SK-N-SH (cell line): Measurements from ENCODE around the gene RETREG2. TPM values are rescaled to one million over a fixed set of nuclear protein-coding genes. Genes with fewer than 3 reads are reported as not detected.
"Not testable (repeated sequence)": the region's sequence is repeated elsewhere in the genome, so short reads cannot be mapped to it uniquely, and the experiment has no call there.

Source experiments
- CTCF ChIA-PET: fragments of 300-600, 350-600 bp; formaldehyde crosslinking; extraction: SDS; loops from one replicate; lab custom pipeline; 2021; lab: Yijun Ruan, JAX
- POLR2A ChIA-PET: fragments of 350-600 bp; sonication (Branson Sonifier 250); formaldehyde crosslinking; extraction: SDS; loops from one replicate; lab custom pipeline; 2020; ENCODE audit warnings: antibody characterized with exemption, inconsistent platforms; lab: Yijun Ruan, JAX
- DNase-seq: peaks from one replicate; pipeline ENCODE4 v3.0.0; 2012
- H2AFZ ChIP-seq: fragments of 200-600 bp; sonication (generic); 2 replicates; pipeline ENCODE4 v1.8.1; 2016; ENCODE audit warnings: antibody characterized with exemption, mild to moderate bottlenecking, low read depth
- H3F3A ChIP-seq: fragments of 200-600 bp; sonication (generic); replicated peaks from 2 replicates; pipeline ENCODE3; 2016; ENCODE audit warnings: antibody characterized with exemption, mild to moderate bottlenecking; ENCODE audit not compliant: insufficient read depth
- H3K27ac ChIP-seq, 2 experiments: fragments of 200-500 bp in 1 of 2; fragments of 200-600 bp in 1 of 2; sonication (Bioruptor generic) in 1 of 2; sonication (generic), shearing (Covaris generic) in 1 of 2; 2 replicates each; pipeline versions ENCODE4 v1.5.1 to v1.6.1; 2014 to 2016; ENCODE audit warnings: low read depth in 2 of 2, inconsistent platforms in 1 of 2, low read length in 1 of 2, mild to moderate bottlenecking in 1 of 2, mixed read lengths in 1 of 2
- H3K27me3 ChIP-seq: fragments of 200-600 bp; sonication (generic), shearing (Covaris generic); 2 replicates; pipeline ENCODE4 v1.6.1; 2016; ENCODE audit warnings: mixed run types; ENCODE audit not compliant: insufficient read depth
- H3K36me3 ChIP-seq, 2 experiments: fragments of 200-500 bp in 1 of 2; fragments of 200-600 bp in 1 of 2; sonication (Bioruptor generic) in 1 of 2; sonication (generic) in 1 of 2; replicated peaks in 1 of 2; 2 replicates each; pipeline versions ENCODE3 to v1.5.1; 2014 to 2016; ENCODE audit warnings: low read length in 1 of 2, mild to moderate bottlenecking in 1 of 2; ENCODE audit not compliant: insufficient read depth in 2 of 2, control insufficient read depth in 1 of 2
- H3K4me1 ChIP-seq, 2 experiments: fragments of 200-500 bp in 1 of 2; fragments of 200-600 bp in 1 of 2; sonication (Bioruptor generic) in 1 of 2; sonication (generic), shearing (Covaris generic) in 1 of 2; 2 replicates each; pipeline versions ENCODE4 v1.5.1 to v1.6.1; 2014 to 2016; ENCODE audit warnings: low read depth in 1 of 2, low read length in 1 of 2, mixed run types in 1 of 2; ENCODE audit not compliant: insufficient read depth in 2 of 2, control insufficient read depth in 1 of 2
- H3K4me2 ChIP-seq: fragments of 200-600 bp; sonication (generic), shearing (Covaris generic); 2 replicates; pipeline ENCODE4 v1.6.1; 2017; ENCODE audit warnings: mixed run types
- H3K4me3 ChIP-seq, 2 experiments: fragments of 200-500 bp in 1 of 2; fragments of 200-600 bp in 1 of 2; sonication (Bioruptor generic) in 1 of 2; sonication (generic), shearing (Covaris generic) in 1 of 2; 2 replicates each; pipeline versions ENCODE4 v1.5.1 to v1.8.1; 2014 to 2016; ENCODE audit warnings: low read depth in 2 of 2, inconsistent platforms in 1 of 2, low read length in 1 of 2, mild to moderate bottlenecking in 1 of 2, mixed read lengths in 1 of 2, moderate library complexity in 1 of 2
- H3K79me2 ChIP-seq: fragments of 200-600 bp; sonication (generic); 2 replicates; pipeline ENCODE4 v1.8.1; 2017; ENCODE audit warnings: mild to moderate bottlenecking; ENCODE audit not compliant: insufficient read depth
- H3K9ac ChIP-seq: fragments of 200-600 bp; sonication (generic); 2 replicates; pipeline ENCODE4 v1.6.1; 2017; ENCODE audit warnings: mixed run types
- H3K9me2 ChIP-seq: fragments of 200-600 bp; sonication (generic); 2 replicates; pipeline ENCODE4 v1.6.1; 2017; ENCODE audit warnings: mixed run types
- H3K9me3 ChIP-seq: fragments of 200-600 bp; sonication (generic); 2 replicates; pipeline ENCODE4 v1.6.1; 2017; ENCODE audit warnings: mixed run types, mild to moderate bottlenecking, moderate library complexity
- H4K20me1 ChIP-seq: fragments of 200-600 bp; sonication (generic); 2 replicates; pipeline ENCODE4 v1.6.1; 2017; ENCODE audit warnings: mild to moderate bottlenecking, mixed run types; ENCODE audit not compliant: insufficient read depth
- NFIC ChIP-seq: IDR thresholded peaks from 2 replicates; pipeline ENCODE4 v1.4.0; 2012; ENCODE audit warnings: borderline replicate concordance
- RXRA ChIP-seq: IDR thresholded peaks from 2 replicates; pipeline ENCODE4 v1.4.0; 2012; ENCODE audit warnings: low read depth, mild to moderate bottlenecking, borderline replicate concordance
- YY1 ChIP-seq: IDR thresholded peaks from 2 replicates; pipeline ENCODE4 v1.4.0; 2012; ENCODE audit warnings: low read depth, mild to moderate bottlenecking
- whole genome bisulfite sequencing: methylation state at CpG from one replicate; pipeline ENCODE4 v1.1.6; 2017; ENCODE audit warnings: low lambda C conversion rate; 5-methylcytosine and 5-hydroxymethylcytosine counted together
- polyA plus RNA-seq, 3 experiments: library from polyadenylated mRNA; depleted of rRNA; stranded (reverse); fragments of >200 nt; gene quantifications; 2 replicates each; pipeline ENCODE4 v1.2.3, GENCODE V29; 2012
- TF ChIP-seq, protein P1 (sequence below): IDR thresholded peaks from 2 replicates; pipeline ENCODE4 v1.6.1; 2012; ENCODE audit warnings: mild to moderate bottlenecking, low read depth, low read length, moderate library complexity

The RETREG2 gene
- polyA plus RNA-seq, 1 of the 3 experiments (the other 2 are of a cell fraction): 74.6 TPM

DNA sequence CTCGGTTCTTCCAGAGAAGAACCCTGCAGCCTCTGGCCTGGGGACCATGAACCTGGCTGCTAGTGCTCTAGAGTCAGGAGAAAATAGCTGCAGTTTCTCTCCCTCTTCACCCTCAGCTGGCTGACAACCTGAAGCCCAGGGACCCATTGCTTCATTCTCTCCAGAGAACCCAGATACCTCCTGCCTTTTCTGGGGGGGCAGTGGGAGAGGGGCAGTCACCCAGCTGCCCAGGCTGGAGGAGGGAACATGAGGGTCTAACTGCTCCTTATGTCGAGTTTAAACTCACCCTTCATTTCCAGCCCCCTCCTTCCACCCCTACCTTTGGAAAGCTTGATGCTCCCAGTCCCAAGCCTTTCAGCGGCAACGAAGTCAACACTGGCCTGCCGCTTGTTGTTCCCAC, 20.9 kb downstream of the RETREG2 start (continued):
- TF ChIP-seq, protein P1, sequence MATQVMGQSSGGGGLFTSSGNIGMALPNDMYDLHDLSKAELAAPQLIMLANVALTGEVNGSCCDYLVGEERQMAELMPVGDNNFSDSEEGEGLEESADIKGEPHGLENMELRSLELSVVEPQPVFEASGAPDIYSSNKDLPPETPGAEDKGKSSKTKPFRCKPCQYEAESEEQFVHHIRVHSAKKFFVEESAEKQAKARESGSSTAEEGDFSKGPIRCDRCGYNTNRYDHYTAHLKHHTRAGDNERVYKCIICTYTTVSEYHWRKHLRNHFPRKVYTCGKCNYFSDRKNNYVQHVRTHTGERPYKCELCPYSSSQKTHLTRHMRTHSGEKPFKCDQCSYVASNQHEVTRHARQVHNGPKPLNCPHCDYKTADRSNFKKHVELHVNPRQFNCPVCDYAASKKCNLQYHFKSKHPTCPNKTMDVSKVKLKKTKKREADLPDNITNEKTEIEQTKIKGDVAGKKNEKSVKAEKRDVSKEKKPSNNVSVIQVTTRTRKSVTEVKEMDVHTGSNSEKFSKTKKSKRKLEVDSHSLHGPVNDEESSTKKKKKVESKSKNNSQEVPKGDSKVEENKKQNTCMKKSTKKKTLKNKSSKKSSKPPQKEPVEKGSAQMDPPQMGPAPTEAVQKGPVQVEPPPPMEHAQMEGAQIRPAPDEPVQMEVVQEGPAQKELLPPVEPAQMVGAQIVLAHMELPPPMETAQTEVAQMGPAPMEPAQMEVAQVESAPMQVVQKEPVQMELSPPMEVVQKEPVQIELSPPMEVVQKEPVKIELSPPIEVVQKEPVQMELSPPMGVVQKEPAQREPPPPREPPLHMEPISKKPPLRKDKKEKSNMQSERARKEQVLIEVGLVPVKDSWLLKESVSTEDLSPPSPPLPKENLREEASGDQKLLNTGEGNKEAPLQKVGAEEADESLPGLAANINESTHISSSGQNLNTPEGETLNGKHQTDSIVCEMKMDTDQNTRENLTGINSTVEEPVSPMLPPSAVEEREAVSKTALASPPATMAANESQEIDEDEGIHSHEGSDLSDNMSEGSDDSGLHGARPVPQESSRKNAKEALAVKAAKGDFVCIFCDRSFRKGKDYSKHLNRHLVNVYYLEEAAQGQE: no peak
- no peak for TF ChIP-seq YY1
- TF ChIP-seq NFIC: no peak

DNA sequence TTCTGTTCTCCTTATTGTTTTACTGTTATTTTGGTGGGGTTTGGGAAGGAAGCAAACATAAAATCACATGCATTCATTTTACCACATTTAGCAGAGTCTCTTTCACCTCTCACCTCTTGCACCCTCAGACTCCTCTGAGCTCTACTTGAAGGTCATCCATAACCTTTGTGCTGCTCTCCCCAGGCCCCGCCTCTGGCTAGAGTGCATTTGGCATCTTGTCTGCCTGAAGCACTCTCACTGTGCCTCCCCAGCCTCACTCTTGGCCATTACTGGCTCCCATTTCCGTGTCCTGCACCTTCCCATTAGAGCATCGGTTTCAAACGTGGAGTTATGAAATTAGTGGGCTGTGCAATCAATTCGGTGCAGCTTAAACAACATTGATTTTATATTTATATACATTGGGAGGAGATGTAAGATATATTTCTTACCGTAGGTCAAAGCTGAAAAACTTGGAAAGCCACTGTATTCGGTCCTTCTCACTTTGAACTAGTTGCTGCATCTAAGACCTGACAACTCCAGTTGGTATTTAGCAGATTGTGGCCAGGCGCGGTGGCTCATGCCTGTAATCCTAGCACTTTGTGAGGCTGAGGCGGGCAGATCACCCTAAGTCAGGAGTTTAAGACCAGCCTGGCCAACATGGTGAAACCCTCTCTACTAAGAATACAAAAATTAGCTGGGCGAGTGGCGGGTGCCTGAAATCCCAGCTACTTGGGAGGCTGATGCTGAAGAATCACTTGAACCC, 21.6 kb downstream of the RETREG2 start:
- DNase-seq: no peak
- ChIA-PET POLR2A (no interaction called here), CTCF (interaction anchor here (0.6 to 1.6 kb wide), 5 partner anchors 23 to 316 kb away, joined by 3 to 9 read pairs (median 3); partner anchors contain the start of gene CNPPD1)
- no peak overlapping the region for H3K9ac ChIP-seq
- H3K4me3 ChIP-seq: no peak overlapping the region
- H3K4me1 ChIP-seq: no peaks in the 10 kb centered on the region
- H3K9me3 ChIP-seq: no peaks in the 10 kb centered on the region
- 72% methylated on average over 12 of the region's 12 CpGs for WGBS
- no peak for TF ChIP-seq RXRA
- peaks cover 8% of the 10 kb centered on the region; the same call in 1 of the 2 replicates for H3K27me3 ChIP-seq
- no peaks in the 10 kb centered on the region for H3K36me3 ChIP-seq
- H3K79me2 ChIP-seq: no peaks in the 10 kb centered on the region
- H3F3A ChIP-seq: no peaks in the 10 kb centered on the region
- no peak overlapping the region for H3K27ac ChIP-seq
- H3K4me2 ChIP-seq: no peak overlapping the region
- H4K20me1 ChIP-seq: no peaks in the 10 kb centered on the region
- no peak overlapping the region for H2AFZ ChIP-seq
- H3K9me2 ChIP-seq: no peaks in the 10 kb centered on the region

DNA sequence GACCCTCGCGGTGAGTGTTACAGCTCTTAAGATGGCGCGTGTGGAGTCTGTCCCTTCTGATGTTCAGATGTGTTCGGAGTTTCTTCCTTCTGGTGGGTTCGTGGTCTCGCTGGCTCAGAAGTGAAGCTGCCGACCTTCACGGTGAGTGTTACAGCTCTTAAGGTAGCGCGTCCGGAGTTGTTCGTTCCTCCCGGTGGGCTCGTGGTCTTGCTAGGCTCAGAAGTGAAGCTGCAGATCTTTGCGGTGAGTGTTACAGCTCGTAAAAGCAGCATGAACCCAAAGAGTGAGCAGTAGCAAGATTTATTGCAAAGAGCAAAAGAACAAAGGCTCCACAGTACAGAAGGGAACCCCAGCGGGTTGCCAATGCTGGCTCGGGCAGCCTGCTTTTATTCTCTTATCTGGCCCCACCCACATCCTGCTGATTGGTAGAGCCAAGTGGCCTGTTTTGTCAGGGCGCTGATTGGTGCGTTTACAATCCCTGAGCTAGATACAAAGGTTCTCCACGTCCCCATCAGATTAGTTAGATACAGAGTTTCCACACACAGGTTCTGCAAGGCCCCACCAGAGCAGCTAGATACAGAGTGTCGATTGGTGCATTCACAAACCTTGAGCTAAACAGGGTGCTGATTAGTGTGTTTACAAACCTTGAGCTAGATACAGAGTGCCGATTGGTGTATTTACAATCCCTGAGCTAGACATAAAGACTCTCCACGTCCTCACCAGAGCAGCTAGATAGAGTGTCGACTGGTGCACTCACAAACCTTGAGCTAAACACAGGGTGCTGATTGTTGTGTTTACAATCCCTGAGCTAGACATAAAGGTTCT, 22.6 kb downstream of the RETREG2 start:
- H3K4me1 ChIP-seq, H3K9me3 ChIP-seq, H3K27ac ChIP-seq, H3K4me2 ChIP-seq, H4K20me1 ChIP-seq, H3K9ac ChIP-seq, H3K27me3 ChIP-seq, H2AFZ ChIP-seq, H3K9me2 ChIP-seq, H3K79me2 ChIP-seq, H3F3A ChIP-seq, DNase-seq, H3K36me3 ChIP-seq, H3K4me3 ChIP-seq: not testable (repeated sequence)
- ChIA-PET POLR2A (interaction anchor here (0.8 kb wide), 1 partner anchor 13 kb away, joined by 3 read pairs; no protein-coding TSS in a partner anchor), CTCF (interaction anchor here (1.2 to 2.4 kb wide), 3 partner anchors 13 to 41 kb away, joined by 3 to 10 read pairs (median 9); partner anchors contain the start of gene NHEJ1)
- WGBS: 84% methylated on average over 22 of the region's 26 CpGs

DNA sequence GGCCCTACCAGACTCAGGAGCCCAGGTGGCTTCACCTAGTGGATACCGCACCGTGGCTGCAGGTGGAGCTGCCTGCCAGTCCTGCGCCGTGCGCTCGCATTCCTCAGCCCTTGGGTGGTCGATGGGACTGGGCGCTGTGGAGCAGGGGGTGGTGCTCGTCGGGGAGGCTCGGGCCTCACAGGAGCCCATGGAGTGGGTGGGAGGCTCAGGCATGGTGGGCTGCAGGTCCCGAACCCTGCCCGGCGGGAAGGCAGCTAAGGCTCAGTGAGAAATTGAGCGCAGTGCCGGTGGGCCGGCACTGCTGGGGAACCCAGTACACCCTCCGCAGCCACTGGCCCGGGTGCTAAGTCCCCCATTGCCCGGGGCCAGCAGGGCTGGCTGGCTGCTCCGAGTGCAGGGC, 23.3 kb downstream of the RETREG2 start:
- not testable (repeated sequence) for H3K4me3 ChIP-seq, H3K9me2 ChIP-seq, H3K4me2 ChIP-seq, H3K79me2 ChIP-seq, H3K4me1 ChIP-seq, DNase-seq, H3K27me3 ChIP-seq, H3K27ac ChIP-seq, H3K9ac ChIP-seq, H4K20me1 ChIP-seq, H3K36me3 ChIP-seq, H3K9me3 ChIP-seq, H3F3A ChIP-seq, H2AFZ ChIP-seq
- ChIA-PET CTCF (interaction anchor here (1.2 to 2.4 kb wide), 3 partner anchors 12 to 42 kb away, joined by 3 to 10 read pairs (median 3); partner anchors contain the start of gene NHEJ1), POLR2A (interaction anchor here (0.8 kb wide), 1 partner anchor 12 kb away, joined by 3 read pairs; no protein-coding TSS in a partner anchor)
- 100% methylated on average over 2 of the region's 21 CpGs for WGBS
